KOPT-K1 (cell line): ENCODE measurements around the gene HAGHL.

Experiments used
- H3K27ac ChIP-seq: fragments of 200-600 bp; sonication (generic); 2 replicates; pipeline ENCODE4 v1.5.1; 2016; ENCODE audit warnings: antibody characterized with exemption, mild to moderate bottlenecking, low read depth, low read length; ENCODE audit not compliant: poor library complexity, severe bottlenecking
- H3K36me3 ChIP-seq: fragments of 200-600 bp; sonication (generic); 2 replicates; pipeline ENCODE4 v1.5.1; 2017; ENCODE audit warnings: antibody characterized with exemption, mild to moderate bottlenecking, low read length, moderate library complexity; ENCODE audit not compliant: insufficient read depth
- H3K9me3 ChIP-seq: fragments of 200-600 bp; sonication (generic); 2 replicates; pipeline ENCODE4 v1.5.1; 2017; ENCODE audit warnings: antibody characterized with exemption, low read length, mild to moderate bottlenecking; ENCODE audit not compliant: insufficient read depth, poor library complexity, severe bottlenecking

HAGHL gene

GRCh38 chr16:760065-760464 lies 33.2 kb downstream of the HAGHL start:
- H3K9me3 ChIP-seq, result no peaks in the 10 kb centered on the region
- no peaks in the 10 kb centered on the region for H3K36me3 ChIP-seq
- H3K27ac ChIP-seq, result no peak overlapping the region

GRCh38 chr16:760545-761343 lies 33.8 kb downstream of the HAGHL start, which contains the start of gene MSLN:
MSLN (plus strand) TSS chr16:760734; CDS start chr16:762681, 1,947 bp downstream.
- Histone ChIP-seq H3K27ac (no peak within 1 kb of the TSS), H3K9me3 (no peaks in the 10 kb centered on the region), H3K36me3 (no peaks in the 10 kb centered on the region)

- Histone ChIP-seq H3K27ac (no peak overlapping the region), H3K36me3 (no peaks in the 10 kb centered on the region), H3K9me3 (no peaks in the 10 kb centered on the region)
These were observed 35.0 kb downstream of the HAGHL start for GRCh38 chr16:761625-762513.

DNA sequence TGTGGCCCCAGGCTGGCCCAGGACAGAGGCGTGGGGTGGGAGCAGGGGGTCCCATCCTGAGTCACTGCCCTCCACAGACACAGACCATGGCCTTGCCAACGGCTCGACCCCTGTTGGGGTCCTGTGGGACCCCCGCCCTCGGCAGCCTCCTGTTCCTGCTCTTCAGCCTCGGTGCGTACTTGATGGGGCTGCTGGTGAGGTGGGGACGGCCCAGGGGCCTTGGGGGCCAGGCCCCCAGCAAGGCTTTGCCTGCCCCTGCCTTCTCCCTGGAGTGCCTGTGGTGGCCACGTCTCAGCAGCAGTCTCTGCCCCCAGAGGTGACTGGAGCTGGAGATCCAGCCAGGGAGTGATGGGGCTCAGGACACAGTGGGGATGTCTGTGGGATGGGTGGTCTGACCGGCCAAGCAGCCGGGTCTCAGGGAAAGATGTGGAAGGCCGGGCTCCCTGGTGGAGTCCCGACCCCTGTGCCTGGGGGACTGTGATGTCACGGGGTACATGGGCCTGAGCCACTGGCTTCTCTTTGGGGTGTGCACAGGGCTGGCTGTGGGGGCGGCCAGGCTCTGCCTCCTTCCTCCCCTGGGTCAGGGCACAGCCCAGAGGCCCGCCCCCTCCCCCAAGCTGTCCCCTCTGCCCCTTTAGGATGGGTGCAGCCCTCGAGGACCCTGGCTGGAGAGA lies 35.8 kb downstream of the HAGHL start:
- H3K36me3 ChIP-seq, result no peaks in the 10 kb centered on the region
- no peak overlapping the region for H3K27ac ChIP-seq
- H3K9me3 ChIP-seq, result no peaks in the 10 kb centered on the region

DNA sequence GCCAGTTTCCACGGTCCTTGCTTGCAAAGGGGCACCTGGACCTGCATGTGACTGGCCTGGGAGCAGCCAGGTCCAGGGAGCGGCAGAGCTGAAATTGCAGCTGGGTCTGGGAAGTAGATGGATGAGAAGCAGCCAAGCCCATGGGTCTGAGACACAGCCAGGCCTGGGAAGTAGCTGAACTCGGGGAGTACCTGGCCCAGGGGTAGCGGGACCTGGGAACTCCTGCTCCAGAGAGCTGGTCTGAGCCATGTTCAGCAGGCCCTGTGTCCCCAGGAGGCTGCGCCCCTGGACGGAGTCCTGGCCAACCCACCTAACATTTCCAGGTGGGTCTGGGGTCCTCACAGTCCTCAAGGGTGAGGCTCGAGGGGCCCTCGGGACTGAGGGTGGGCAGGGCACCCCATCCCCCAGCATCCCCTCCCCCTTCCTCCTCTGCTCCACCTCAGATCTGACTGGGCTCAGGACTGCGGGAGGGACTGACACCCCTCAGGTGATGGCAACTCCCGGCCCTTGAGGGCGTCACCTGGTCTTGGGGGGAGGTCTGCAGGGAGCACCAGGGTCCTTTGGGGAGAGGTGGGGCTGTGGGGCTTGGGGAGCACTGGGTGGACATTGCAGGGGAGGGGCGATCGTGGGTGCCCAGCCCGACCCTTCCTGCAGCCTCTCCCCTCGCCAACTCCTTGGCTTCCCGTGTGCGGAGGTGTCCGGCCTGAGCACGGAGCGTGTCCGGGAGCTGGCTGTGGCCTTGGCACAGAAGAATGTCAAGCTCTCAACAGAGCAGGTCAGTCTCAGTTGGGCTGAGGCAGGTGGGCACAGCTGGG lies 36.7 kb downstream of the HAGHL start:
- Histone ChIP-seq H3K36me3 (no peaks in the 10 kb centered on the region), H3K27ac (no peak overlapping the region), H3K9me3 (no peaks in the 10 kb centered on the region)

DNA sequence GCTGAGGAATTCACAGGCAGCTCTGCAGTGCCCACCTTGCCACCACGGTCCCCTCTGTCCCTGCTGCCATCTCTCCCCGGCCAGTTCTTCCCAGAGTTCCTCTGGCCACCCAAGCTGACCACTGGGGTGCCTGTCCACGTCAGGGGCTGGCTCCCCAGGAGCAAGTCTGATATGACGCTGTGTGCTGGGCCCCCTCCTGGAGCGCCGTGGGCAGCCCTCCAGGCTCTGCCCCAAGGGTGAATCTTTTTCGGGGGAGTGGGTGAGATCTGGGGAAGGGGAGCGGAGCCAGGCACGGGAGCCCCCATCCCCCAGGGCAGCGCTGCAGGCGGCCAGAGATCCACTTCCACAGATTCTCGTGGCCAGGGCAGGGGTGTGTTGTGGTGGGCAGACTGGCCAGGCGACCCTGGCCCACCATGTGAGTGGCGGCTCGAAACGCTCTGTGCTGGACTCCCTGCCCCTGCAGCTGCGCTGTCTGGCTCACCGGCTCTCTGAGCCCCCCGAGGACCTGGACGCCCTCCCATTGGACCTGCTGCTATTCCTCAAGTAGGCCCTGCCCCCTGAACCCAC lies 37.4 kb downstream of the HAGHL start:
- Histone ChIP-seq H3K9me3 (no peaks in the 10 kb centered on the region), H3K36me3 (no peaks in the 10 kb centered on the region), H3K27ac (no peak overlapping the region)

DNA sequence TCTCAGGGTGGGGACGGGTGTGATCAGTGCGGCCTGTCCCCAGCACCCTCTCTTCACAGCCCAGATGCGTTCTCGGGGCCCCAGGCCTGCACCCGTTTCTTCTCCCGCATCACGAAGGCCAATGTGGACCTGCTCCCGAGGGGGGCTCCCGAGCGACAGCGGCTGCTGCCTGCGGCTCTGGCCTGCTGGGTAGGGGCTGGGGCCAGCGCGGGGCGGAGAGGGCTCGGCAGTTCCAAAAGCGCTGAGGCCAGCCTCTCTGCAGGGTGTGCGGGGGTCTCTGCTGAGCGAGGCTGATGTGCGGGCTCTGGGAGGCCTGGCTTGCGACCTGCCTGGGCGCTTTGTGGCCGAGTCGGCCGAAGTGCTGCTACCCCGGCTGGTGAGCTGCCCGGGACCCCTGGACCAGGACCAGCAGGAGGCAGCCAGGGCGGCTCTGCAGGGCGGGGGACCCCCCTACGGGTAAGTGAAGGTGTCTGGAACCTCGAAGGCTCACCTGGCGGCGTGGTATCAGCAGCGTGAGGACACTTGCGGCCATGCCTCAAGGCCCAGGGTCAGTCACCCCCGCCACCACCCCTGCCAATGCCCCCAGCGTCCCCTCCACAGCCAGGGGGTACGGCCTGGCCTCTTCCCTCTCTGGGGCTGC lies 38.1 kb downstream of the HAGHL start:
- no peak overlapping the region for H3K27ac ChIP-seq
- H3K9me3 ChIP-seq, result no peaks in the 10 kb centered on the region
- no peaks in the 10 kb centered on the region for H3K36me3 ChIP-seq

DNA sequence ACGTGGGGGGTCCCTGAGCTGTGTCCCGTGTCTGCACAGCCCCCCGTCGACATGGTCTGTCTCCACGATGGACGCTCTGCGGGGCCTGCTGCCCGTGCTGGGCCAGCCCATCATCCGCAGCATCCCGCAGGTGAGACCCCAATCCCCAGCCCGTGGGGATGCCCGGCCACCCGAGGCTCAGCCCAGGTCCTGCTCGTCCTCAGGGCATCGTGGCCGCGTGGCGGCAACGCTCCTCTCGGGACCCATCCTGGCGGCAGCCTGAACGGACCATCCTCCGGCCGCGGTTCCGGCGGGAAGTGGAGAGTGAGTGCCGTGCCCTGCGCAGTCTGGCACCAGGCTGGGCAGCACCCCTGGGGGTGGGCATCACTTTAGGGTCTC lies 38.6 kb downstream of the HAGHL start:
- H3K27ac ChIP-seq, result no peak overlapping the region
- H3K9me3 ChIP-seq, result no peaks in the 10 kb centered on the region
- no peaks in the 10 kb centered on the region for H3K36me3 ChIP-seq

DNA sequence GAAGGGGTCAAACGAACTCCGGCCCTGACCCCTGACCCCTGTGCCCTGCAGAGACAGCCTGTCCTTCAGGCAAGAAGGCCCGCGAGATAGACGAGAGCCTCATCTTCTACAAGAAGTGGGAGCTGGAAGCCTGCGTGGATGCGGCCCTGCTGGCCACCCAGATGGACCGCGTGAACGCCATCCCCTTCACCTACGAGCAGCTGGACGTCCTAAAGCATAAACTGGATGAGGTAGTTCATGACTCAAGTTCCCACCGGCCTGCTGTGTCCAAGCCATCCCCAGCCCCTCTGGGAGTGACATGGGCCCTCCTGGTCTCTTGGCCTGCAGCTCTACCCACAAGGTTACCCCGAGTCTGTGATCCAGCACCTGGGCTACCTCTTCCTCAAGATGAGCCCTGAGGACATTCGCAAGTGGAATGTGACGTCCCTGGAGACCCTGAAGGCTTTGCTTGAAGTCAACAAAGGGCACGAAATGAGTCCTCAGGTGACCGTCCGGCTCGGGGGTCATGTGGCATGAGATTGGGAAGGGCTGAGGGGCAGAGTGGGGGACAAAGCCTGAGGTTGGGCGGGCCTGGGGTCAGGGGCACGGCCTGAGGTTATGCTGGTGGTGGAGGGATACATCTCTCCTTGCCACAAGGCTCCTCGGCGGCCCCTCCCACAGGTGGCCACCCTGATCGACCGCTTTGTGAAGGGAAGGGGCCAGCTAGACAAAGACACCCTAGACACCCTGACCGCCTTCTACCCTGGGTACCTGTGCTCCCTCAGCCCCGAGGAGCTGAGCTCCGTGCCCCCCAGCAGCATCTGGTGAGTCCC lies 39.3 kb downstream of the HAGHL start:
- H3K36me3 ChIP-seq, result no peaks in the 10 kb centered on the region
- H3K9me3 ChIP-seq, result no peaks in the 10 kb centered on the region
- H3K27ac ChIP-seq, result no peak overlapping the region

DNA sequence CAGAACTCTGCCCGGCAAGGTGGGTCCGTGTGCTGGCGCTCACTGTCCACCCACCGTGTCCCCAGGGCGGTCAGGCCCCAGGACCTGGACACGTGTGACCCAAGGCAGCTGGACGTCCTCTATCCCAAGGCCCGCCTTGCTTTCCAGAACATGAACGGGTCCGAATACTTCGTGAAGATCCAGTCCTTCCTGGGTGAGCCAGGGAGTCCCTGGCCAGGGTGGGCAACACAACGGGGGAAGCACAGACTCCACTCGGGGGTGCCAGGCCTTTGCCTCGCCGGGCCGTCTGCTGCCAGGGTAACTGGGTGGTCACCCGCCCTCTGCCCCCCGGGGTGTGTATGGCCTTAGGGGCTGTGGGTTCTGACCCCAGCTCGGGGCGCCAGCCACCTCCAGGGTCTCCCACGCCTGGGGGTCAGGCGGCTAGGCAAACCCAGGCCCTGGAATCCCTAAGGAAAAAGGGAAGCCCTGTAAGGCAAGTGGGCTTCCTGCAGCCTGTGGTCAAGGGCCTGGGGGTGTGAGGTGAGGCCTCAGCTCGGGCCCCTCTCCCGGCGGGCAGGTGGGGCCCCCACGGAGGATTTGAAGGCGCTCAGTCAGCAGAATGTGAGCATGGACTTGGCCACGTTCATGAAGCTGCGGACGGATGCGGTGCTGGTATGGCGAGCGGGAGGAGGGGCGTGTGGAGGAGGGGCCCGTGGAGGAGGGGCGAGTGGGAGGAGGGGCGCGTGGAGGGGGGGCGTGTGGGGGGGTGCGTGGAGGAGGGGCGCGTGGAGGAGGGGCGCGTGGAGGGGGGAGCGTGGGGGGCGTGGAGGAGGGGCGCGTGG lies 40.1 kb downstream of the HAGHL start:
- H3K27ac ChIP-seq, result no peak overlapping the region
- no peaks in the 10 kb centered on the region for H3K36me3 ChIP-seq
- no peaks in the 10 kb centered on the region for H3K9me3 ChIP-seq

- no peak overlapping the region for H3K27ac ChIP-seq
- H3K36me3 ChIP-seq, result no peaks in the 10 kb centered on the region
- H3K9me3 ChIP-seq, result no peaks in the 10 kb centered on the region
These were observed 40.9 kb downstream of the HAGHL start for GRCh38 chr16:767743-768235.

DNA sequence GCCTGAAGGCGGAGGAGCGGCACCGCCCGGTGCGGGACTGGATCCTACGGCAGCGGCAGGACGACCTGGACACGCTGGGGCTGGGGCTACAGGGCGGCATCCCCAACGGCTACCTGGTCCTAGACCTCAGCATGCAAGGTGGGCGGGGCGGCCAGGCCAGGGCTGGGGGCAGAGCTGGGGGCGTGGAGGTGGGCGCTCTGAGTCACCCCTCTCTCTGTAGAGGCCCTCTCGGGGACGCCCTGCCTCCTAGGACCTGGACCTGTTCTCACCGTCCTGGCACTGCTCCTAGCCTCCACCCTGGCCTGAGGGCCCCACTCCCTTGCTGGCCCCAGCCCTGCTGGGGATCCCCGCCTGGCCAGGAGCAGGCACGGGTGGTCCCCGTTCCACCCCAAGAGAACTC lies 41.5 kb downstream of the HAGHL start:
- Histone ChIP-seq H3K27ac (no peak overlapping the region), H3K9me3 (no peaks in the 10 kb centered on the region), H3K36me3 (no peaks in the 10 kb centered on the region)
